Hematopoietic multipotent progenitor cell treated with erythropoietin and hydrocortisone succinate and interleukin-3 and kit ligand, for 15 days (in vitro differentiated cells): ENCODE results near the gene STAG3.
"Not testable (repeated sequence)": the region's sequence is repeated elsewhere in the genome, so short reads cannot be mapped to it uniquely, and the experiment has no call there.

Experiments
- DNase-seq: peaks from one replicate; pipeline ENCODE4 v3.0.0-alpha.2; 2015; ENCODE audit warnings: low spot score

STAG3 gene, protein sequence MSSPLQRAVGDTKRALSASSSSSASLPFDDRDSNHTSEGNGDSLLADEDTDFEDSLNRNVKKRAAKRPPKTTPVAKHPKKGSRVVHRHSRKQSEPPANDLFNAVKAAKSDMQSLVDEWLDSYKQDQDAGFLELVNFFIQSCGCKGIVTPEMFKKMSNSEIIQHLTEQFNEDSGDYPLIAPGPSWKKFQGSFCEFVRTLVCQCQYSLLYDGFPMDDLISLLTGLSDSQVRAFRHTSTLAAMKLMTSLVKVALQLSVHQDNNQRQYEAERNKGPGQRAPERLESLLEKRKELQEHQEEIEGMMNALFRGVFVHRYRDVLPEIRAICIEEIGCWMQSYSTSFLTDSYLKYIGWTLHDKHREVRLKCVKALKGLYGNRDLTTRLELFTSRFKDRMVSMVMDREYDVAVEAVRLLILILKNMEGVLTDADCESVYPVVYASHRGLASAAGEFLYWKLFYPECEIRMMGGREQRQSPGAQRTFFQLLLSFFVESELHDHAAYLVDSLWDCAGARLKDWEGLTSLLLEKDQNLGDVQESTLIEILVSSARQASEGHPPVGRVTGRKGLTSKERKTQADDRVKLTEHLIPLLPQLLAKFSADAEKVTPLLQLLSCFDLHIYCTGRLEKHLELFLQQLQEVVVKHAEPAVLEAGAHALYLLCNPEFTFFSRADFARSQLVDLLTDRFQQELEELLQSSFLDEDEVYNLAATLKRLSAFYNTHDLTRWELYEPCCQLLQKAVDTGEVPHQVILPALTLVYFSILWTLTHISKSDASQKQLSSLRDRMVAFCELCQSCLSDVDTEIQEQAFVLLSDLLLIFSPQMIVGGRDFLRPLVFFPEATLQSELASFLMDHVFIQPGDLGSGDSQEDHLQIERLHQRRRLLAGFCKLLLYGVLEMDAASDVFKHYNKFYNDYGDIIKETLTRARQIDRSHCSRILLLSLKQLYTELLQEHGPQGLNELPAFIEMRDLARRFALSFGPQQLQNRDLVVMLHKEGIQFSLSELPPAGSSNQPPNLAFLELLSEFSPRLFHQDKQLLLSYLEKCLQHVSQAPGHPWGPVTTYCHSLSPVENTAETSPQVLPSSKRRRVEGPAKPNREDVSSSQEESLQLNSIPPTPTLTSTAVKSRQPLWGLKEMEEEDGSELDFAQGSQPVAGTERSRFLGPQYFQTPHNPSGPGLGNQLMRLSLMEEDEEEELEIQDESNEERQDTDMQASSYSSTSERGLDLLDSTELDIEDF

DNA sequence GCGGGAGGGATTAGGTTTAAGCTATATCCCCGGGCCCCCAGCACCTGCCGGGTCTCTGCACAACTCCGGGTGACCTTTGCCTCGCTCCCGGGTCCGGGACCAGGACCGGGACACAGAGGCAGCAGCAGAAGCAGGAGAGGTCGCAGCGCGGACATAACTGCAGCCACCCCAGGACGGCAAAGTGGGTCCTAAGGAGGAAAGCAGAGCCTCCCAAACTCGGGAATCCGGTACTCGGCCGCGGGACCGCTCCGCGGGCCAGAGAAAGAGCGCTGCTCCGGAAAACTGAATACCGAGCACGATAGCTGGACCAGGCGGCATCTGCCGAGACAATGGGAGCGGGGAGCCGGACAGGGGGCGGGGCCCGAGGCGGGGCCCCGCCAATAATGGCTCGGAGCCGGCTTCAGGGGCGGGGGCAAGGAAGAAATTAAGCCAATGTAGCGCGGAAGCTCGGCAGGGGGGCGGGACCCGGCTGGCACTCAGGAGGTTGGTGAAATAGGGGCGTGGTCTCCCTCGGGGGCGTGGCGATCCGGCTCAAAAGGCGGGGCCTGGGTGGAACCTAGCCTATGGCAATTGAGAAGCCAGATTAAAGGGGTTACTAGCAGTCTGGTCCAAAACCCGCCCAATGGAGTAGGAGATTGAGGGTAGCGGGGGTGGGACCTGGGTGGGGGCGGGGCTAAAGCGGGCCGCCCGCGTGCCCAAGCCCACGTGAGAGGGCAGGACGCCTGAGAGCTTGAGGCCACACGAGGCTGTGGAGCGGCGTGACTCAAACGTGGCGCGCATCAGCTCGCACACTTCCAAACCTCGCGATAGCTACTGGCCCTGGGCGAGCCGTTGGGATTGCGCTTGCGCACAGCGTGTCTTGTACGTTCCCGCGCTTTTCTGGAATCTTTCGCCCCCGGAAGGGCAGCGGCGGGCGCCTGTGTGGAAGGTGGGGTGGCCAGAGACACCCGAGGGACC lies at the start of gene STAG3, which contains the start of gene GPC2:
TSS of gene STAG3 (plus strand) at position 874 of the 957 bp plus-strand sequence. CDS start 2,639 bp downstream, outside the sequence.
TSS of gene GPC2 (minus strand) at position 337 of the 957 bp plus-strand sequence. CDS start at position 155, 182 bp downstream.
- peak; percentile 84 for DNase-seq

DNA sequence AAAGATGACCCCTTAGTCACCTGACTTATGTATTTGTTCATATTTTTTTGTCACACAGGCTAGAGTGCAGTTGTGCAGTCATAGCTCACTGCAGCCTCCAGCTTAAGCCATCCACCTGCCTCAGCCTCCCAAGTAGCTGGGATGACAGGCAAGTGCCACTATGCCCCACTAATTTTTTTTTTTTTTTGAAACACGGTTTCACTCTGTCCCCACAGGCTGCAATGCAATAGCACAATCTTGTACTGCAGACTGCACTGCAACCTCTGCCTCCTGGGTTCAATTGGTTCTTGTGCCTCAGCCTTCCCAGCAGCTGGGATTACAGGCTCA lies 49.1 kb upstream of the STAG3 start:
- no peak for DNase-seq

DNA sequence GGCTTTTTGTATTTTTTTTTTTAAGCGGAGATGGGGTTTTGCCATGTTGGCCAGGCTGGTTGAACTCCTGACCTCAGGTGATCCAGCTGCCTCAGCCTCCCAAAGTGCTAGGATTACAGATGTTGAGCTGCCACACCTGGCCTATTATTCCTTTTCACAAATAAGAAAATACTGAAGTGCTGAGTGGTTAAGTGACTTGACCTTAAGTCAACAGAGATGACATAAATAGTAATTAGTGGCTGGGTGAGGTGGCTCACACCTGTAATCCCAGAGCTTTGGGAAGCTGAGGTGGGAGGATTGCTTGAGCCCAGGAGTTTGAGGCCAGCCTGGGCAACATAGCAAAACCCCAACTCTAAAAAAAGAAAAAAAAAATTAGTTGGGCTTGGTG lies 47.5 kb upstream of the STAG3 start:
- not testable (repeated sequence) for DNase-seq

DNA sequence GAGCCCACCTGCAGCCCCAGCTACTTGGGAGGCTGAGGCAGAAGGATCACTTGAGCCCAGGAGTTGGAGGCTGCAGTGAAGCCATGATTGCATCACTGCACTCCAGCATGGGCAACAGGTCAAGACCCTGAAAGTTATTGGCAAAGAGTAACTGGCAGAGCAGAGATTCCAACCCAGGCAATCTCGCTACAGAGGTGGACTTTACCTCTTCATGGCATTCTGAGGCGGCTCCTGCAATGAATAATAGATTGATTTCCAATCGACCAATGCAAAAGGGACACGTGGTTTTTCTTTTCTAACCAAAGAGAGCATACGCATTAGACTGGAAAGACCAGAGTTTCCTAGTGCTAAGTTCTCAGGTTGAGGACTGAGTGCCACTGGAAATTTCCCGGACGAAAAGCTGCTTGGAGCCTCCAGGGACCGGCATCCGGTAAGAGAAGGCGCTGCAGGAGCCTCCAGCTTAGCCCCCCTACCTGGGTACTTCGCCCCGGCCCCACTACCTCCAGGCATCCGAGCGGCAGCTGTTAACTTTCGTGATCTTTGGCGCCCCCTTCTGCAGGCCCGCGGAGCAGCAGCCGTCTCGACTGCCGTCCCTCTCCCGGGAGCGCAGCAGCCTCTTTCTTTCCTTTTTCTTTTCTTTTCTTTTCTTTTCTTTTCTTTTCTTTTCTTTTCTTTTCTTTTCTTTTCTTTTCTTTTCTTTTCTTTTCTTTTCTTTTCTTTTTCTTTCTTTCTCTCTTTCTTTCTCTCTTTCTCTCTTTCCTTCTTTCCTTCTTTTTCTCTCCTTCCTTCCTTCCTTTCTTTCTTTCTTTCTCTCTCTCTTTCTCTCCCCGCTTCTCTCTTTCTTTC lies 46.9 kb upstream of the STAG3 start:
- peak; percentile 83 for DNase-seq

DNA sequence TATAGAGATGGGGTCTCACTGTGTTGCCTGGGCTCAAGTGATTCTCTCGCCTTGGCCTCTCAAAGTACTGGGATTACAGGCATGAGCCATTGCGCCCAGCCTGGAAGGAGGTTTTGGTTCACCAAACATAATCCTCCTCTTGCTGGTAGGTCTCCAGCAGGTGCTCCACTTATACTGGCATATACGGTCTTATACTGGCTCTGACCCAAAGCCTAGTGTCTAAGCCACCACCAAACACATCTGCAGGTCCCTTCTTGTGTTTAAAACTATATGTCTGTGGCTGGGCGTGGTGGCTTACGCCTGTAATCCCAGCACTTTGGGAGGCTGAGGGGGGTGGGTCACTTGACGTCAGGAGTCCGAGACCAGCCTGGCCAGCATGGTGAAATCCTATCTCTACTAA lies 45.6 kb upstream of the STAG3 start:
- no peak for DNase-seq

DNA sequence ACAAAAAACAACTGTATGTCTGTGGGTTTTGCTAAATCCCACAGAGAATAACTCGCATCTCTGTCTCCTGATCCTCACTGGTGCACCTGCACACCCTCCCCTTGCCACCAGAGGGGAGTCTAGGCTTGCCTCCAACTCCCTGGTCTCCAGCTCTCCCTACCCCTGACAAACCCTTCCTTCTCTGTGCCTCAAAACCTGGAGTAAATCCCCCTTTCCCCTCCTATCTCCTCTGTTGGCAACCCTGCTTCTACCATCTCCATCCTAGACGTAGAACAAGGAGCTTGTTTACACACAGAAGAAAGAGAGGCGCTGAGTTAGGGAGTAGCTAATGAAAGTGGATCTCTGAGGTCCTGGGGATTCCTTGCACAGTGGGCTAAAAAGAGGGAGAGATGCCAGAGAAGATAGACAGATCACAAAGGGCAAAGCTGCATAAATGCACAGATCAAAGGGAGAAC lies 45.0 kb upstream of the STAG3 start:
- DNase-seq = peak; percentile 64

DNA sequence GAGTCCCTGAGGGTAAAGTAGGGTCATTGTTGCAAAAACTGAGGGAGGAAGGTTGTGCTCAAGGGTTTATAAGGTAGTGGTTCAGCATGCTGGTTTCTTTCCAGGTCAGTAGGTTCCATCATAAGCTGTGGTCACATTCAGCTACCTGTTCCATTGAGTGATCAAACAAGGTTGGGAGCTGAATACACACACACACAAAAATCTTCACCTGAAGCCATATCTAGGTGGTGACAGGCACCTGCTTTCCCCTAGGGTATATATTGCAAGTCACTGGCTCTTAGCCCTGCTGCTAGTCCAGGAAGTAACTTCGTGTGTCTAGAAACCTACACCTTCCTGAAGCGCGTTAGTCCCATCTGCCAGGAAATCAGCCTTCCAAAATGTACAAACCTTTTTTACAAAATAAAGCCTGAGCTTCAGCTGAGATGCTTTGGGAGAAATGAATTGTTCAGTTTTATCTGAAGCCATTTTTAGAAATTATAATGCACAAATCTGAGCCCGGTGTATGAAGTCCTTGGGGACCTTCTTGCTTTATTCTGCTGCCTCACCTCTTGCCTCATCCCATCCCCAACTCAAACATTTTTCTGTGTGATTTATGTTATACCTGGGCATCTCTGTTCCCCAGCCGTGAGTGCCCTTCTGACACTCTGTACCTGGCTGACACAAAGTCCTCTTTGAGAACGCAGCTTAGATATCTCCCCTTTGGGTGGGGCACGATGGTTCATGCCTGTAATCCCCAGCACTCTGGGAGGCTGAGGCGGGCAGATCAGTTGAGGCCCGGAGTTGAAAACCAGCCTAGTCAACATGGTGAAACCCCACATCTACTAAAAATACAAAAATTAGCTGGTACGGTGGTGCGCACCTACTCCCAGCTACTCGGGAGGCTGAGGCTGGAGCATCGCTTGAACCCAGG lies 39.6 kb upstream of the STAG3 start:
- DNase-seq = no peak

DNA sequence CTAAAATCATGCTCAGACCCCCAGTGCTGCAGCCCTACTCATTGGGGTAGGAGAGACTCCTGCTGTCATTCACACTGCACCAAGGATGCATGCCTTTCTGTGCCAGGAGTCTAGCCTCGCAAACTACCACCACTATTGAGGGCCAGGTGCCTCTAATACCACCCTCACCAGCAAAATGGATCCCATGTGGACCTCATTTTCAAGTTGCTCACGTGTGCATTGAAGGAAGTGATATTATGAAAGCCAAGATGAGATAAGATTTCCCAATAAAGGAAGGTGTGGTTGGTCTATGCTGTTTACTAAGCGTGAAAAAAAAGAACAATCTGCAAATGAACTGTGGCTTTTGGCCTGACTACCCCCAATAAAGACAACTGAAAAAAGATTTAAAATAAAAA lies 36.2 kb upstream of the STAG3 start:
- DNase-seq = no peak

DNA sequence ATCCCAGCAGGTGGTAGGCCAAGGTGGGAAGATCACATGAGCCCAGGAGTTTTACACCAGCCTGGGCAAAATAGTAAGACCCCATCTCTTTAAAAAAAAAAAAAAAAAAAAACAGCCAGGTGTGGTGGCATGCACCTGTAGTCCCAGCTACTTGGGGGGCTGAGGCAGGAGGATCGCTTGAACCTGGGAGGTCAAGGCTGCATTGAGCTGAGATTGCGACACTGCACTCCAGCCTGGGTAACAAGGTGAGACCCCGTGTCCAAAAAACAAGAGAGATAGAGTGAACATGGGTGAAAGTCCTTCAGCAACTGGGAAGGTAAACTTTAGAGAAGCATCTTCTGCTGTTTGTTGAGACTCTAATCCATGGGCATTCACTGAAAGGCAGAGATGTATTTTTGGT lies 35.3 kb upstream of the STAG3 start:
- no peak for DNase-seq

DNA sequence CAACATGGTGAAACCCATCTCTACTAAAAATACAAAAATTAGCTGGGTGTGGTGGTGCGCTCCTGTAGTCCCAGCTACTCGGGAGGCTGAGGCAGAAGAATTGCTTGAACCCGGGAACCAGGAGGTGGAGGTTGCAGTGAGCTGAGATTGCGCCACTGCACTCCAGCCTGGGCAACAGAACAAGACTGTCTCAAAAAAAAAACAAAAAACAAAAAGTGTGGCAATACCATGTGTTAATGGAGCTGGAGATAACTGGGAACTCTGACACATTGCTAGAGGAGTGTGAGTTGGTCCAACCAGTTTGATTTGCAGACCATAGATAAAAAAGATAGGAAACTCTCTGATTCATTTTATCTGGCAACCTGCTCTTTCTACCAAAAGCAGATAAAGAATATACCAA lies 31.4 kb upstream of the STAG3 start:
- not testable (repeated sequence) for DNase-seq

DNA sequence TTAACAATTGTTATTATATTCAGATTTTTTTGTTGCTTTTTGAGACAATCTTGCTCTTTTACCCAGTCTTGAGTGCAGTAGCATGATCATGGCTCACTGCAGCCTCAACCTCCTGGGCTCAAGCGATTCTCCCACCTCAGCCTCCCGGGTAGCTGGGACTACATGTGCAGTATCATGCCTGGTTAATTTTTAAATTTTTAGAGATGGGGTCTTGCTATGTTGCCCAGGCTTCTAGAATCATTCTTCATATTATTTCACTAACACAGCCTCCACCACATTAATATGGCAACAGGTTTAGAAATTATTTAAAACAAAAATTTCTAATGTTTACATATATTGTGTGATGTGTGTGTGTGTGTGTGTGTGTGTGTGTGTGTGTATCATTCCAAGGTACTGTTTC lies 30.4 kb upstream of the STAG3 start:
- no peak for DNase-seq

DNA sequence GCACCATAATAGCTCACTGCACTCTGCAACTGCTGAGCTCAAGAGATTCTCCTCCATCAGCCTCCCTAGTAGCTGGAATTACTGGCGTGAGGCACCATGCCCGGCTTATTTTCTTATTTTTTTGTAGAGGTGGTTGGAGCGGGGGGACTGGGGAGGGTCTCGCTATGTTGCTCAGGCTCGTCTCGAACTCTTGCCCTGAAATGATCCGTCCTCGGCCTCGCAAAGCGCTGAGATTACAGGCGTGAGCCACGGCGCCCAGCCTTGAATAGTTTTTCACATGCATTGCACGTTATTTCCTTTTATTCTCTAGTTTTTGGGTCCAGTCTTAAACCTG lies 29.5 kb upstream of the STAG3 start:
- DNase-seq = no peak

DNA sequence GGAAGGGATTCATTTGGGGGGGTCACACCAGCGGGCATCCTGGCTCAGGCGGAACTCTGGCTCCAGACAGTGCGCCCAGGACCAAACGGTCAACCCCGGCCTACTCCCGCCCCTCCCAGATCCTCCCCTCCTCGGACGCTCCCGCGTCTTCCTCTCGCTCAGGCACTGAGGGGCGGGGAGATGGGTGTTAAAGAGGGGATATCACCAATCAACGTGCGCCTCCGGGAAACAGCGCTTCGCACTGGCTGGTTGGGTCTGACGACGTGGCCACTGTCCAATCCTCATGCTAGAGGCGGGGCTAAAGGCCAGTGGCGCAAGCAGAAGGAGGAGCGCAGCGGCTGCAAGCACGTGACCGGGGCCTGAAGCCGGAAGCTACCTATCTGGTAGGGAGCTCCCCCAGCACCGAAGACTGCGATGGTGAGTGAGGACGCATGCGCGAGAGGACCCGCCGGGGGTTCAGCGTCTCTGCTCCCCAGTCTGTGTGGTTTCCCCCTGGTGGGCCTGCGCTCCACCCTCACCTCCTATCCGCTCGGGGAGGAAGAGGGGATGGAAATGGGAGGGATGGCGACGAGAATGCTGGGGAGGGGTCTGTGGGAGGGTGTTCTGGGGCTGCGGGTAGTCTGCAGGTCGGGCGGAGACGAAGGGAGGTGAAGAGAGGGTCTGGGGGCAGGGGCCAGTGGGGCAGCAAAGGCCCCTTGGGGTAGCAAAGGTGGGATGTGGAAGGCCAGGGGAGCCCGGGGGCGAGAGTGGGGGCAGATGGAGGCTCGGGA lies 29.0 kb upstream of the STAG3 start, which contains the start of gene LAMTOR4:
TSS of gene LAMTOR4 (plus strand) at position 360 of the 770 bp plus-strand sequence. CDS start at position 415, 55 bp downstream.
- peak; percentile 99 for DNase-seq

DNA sequence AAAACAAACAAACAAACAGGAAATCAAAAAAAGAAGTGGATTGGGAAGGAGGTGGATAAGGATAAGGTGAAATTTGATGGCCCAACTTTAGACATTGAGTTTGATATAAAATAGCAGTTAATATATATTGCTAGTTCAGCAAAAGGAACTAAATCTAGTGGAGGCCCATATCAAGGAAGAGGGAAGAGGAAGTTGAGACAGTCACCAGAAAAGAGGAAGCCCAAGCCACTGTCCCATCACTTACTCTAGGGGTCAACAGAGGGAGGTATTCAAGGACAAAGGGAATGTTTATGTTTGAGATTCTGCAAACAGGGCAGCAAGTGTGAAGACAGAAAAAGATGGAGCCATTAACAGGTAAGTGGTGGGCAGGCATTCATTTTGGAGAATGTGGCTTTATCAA lies 25.3 kb upstream of the STAG3 start:
- DNase-seq = no peak

DNA sequence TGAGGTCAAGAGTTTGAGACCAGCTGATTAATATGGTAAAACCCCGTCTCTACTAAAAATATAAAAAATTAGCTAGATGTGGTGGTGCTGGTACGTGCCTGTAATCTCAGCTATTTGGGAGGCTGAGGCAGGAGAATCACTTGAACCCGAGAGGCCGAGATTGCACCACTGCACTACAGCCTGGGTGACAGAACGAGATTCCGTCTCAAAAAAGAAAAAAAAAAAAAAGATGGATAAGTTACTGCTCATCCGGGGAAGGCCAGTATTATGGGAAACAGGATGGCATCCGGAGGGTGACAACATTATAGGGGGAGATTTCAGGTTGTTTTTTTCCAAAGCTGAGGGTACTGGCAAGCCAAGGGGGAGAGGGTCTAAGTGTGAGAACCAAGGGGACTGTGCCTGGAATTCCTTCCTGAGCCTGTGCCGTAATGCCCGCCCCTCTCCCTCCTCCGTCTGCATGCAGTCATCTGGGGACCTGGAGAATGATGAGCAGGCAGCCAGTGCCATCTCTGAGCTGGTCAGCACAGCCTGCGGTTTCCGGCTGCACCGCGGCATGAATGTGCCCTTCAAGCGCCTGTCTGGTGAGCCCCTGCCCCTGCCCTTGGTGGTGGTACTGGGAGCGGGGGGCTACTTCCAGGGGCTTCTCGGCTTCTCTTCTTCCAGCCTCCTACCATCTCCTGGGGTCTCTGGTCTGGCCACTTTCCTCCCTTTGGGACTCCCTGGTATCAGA lies 24.6 kb upstream of the STAG3 start:
- DNase-seq = no peak

DNA sequence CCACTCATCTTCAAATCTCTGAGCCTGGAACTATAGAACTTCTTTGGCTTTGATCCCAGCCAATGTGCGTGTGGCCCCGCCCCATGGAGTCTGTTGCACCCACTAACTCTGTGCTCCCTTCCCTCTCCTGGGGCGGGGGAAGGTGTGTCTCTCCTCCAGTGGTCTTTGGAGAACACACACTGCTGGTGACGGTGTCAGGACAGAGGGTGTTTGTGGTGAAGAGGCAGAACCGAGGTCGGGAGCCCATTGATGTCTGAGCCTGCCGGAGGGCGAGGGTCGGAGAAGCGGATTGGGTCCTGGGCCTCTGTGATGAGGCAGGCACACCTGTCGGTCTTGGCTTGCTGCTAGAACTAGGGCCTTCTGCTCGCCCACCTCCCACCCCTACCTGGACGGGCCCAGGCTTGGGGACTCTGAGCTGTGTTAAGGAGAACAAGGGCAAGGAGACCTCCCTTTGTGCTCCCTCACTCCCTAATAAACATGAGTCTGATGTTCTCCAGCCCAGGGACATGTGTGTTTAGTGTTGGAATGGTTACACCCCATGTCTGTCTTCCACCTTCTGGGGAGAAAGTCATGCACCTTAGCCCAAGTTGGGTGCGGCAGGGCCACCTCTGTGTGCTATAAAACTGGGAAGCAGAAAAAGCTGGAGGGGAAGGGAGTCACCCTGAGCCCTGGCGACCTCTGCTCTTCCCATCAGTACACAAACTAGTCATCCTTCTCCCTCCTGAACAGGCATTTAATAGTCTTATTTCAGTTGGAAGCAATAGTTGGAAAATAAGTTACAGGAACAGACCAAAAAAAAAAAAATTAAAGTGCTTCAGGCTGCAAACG lies 23.8 kb upstream of the STAG3 start:
- no peak for DNase-seq
